Measurements from ENCODE around the gene ALOX5.

ALOX5 gene

GRCh38 chr10:45427262-45427969 lies 53.4 kb downstream of the ALOX5 start:
- Mint-ChIP-seq H3K36me3 (ENCODE audit: low read depth) (no peaks in the 10 kb centered on the region), H3K4me3 (no peak overlapping the region), H3K9me3 (no peaks in the 10 kb centered on the region), H3K27me3 (ENCODE audit: low read depth) (peaks cover 10% of the 10 kb centered on the region), H3K27ac (no peak overlapping the region), H3K4me1 (peaks cover 8% of the 10 kb centered on the region)
- no peak for TF ChIP-seq CTCF (IDR thresholded peaks at IDR 0.05; ENCODE audit: unreplicated experiment in 3 of 3)

- H3K36me3 Mint-ChIP-seq (ENCODE audit: low read depth) = no peaks in the 10 kb centered on the region
- no peak overlapping the region for H3K27ac Mint-ChIP-seq
- TF ChIP-seq CTCF (IDR thresholded peaks at IDR 0.05; ENCODE audit: unreplicated experiment in 3 of 3) = no peak
- H3K9me3 Mint-ChIP-seq = no peaks in the 10 kb centered on the region
- no peak overlapping the region for H3K4me3 Mint-ChIP-seq
- H3K27me3 Mint-ChIP-seq (ENCODE audit: low read depth) = peaks cover 10% of the 10 kb centered on the region
- H3K4me1 Mint-ChIP-seq = peaks cover 8% of the 10 kb centered on the region
These were observed 54.0 kb downstream of the ALOX5 start for GRCh38 chr10:45427970-45428366.

- Mint-ChIP-seq H3K27ac (no peak overlapping the region), H3K36me3 (ENCODE audit: low read depth) (no peaks in the 10 kb centered on the region), H3K4me1 (peaks cover 8% of the 10 kb centered on the region), H3K9me3 (no peaks in the 10 kb centered on the region), H3K27me3 (ENCODE audit: low read depth) (peaks cover 10% of the 10 kb centered on the region), H3K4me3 (no peak overlapping the region)
- TF ChIP-seq CTCF (IDR thresholded peaks at IDR 0.05; ENCODE audit: unreplicated experiment in 3 of 3) = no peak
These were observed 54.8 kb downstream of the ALOX5 start for GRCh38 chr10:45428611-45429510.

GRCh38 chr10:45429790-45430189 lies 55.8 kb downstream of the ALOX5 start:
- Mint-ChIP-seq H3K4me3 (no peak overlapping the region), H3K36me3 (ENCODE audit: low read depth) (no peaks in the 10 kb centered on the region), H3K27me3 (ENCODE audit: low read depth) (peaks cover 6% of the 10 kb centered on the region), H3K4me1 (peaks cover 8% of the 10 kb centered on the region), H3K9me3 (no peaks in the 10 kb centered on the region), H3K27ac (no peak overlapping the region)
- no peak for TF ChIP-seq CTCF (IDR thresholded peaks at IDR 0.05; ENCODE audit: unreplicated experiment in 3 of 3)

GRCh38 chr10:45432113-45432512 lies 58.1 kb downstream of the ALOX5 start:
- H3K27ac Mint-ChIP-seq = no peak overlapping the region
- H3K36me3 Mint-ChIP-seq (ENCODE audit: low read depth) = no peaks in the 10 kb centered on the region
- peaks cover 10% of the 10 kb centered on the region for H3K9me3 Mint-ChIP-seq
- no peak for TF ChIP-seq CTCF (IDR thresholded peaks at IDR 0.05; ENCODE audit: unreplicated experiment in 3 of 3)
- no peaks in the 10 kb centered on the region for H3K27me3 Mint-ChIP-seq (ENCODE audit: low read depth)
- H3K4me3 Mint-ChIP-seq = no peak overlapping the region
- no peaks in the 10 kb centered on the region for H3K4me1 Mint-ChIP-seq

All from nephron (organoid).